ENCODE results near the gene SGPP2.
"Not testable (repeated sequence)": the region's sequence is repeated elsewhere in the genome, so short reads cannot be mapped to it uniquely, and the experiment has no call there.

SGPP2 gene

GRCh38 chr2:222576171-222577081 is 152.1 kb downstream of the SGPP2 start:
- DNase-seq (ENCODE audit: low read depth): no peak

- DNase-seq (ENCODE audit: low read depth): no peak
Observed at GRCh38 chr2:222577341-222577740, 153.0 kb downstream of the SGPP2 start.

GRCh38 chr2:222582928-222583327 is 158.6 kb downstream of the SGPP2 start:
- DNase-seq (ENCODE audit: low read depth): no peak

- not testable (repeated sequence) for DNase-seq (ENCODE audit: low read depth)
Observed at GRCh38 chr2:222584589-222584988, 160.2 kb downstream of the SGPP2 start.

- no peak for DNase-seq (ENCODE audit: low read depth)
Observed at GRCh38 chr2:222591661-222592060, 167.3 kb downstream of the SGPP2 start.

- DNase-seq (ENCODE audit: low read depth): no peak
Observed at GRCh38 chr2:222592176-222592575, 167.8 kb downstream of the SGPP2 start.

- DNase-seq (ENCODE audit: low read depth): peak; percentile 68
Observed at GRCh38 chr2:222594679-222595078, 170.3 kb downstream of the SGPP2 start.

GRCh38 chr2:222595581-222595980 is 171.2 kb downstream of the SGPP2 start:
- no peak for DNase-seq (ENCODE audit: low read depth)

- DNase-seq (ENCODE audit: low read depth): no peak
Observed at GRCh38 chr2:222598611-222599010, 174.3 kb downstream of the SGPP2 start.

GRCh38 chr2:222603501-222603900 is 179.2 kb downstream of the SGPP2 start:
- DNase-seq (ENCODE audit: low read depth): no peak

- no peak for DNase-seq (ENCODE audit: low read depth)
Observed at GRCh38 chr2:222604749-222605515, 180.6 kb downstream of the SGPP2 start.

GRCh38 chr2:222606306-222606705 is 182.0 kb downstream of the SGPP2 start:
- DNase-seq (ENCODE audit: low read depth): no peak

GRCh38 chr2:222608081-222608480 is 183.7 kb downstream of the SGPP2 start:
- no peak for DNase-seq (ENCODE audit: low read depth)

- DNase-seq (ENCODE audit: low read depth): peak; percentile 47
Observed at GRCh38 chr2:222609381-222609780, 185.0 kb downstream of the SGPP2 start.
